IMR-90 (cell line): Measurements from ENCODE around the gene CCDC141. TPM values are rescaled to one million over a fixed set of nuclear protein-coding genes. Genes with fewer than 3 reads are reported as not detected.

Source experiments
- polyA plus RNA-seq, 3 experiments: library from polyadenylated mRNA; depleted of rRNA; stranded (reverse); fragments of >200 nt; gene quantifications; 2 replicates each; pipeline ENCODE4 v1.2.3, GENCODE V29; 2012; ENCODE audit warnings: low replicate concordance in 1 of 3
- total RNA-seq: library from RNA; depleted of rRNA; stranded (reverse); fragments of >200 nt; gene quantifications from 2 replicates; pipeline ENCODE4 v1.2.3, GENCODE V29; 2012; rRNA removed

Gene CCDC141
- total and polyA plus RNA-seq, 2 of the 4 experiments (the other 2 are of a cell fraction) = not detected

Other genes with a start within 250 kb of the CCDC141 start
- 0.18 and 0.83 TPM in 2 replicates for gene TTN, start 242.7 kb downstream of the CCDC141 start, total RNA-seq
- gene TTN, start 242.7 kb downstream of the CCDC141 start, polyA plus RNA-seq (2012; rRNA removed) = 0.02 and 0.03 TPM in 2 replicates
- gene SESTD1, start 214.7 kb upstream of the CCDC141 start, total RNA-seq = 11.1 and 12.7 TPM in 2 replicates
- gene SESTD1, start 214.7 kb upstream of the CCDC141 start, polyA plus RNA-seq (2012; rRNA removed) = 8.4 and 11.9 TPM in 2 replicates